Liver (tissue), 9 donors: ENCODE data around the gene ANKRD6. TPM values are rescaled to one million over a fixed set of nuclear protein-coding genes. Genes with fewer than 3 reads are reported as not detected.
A peak's percentile ranks its signal among the peaks of the same experiment; 100 is the strongest.

ENCODE experiments used
- DNase-seq: peaks from one replicate; pipeline ENCODE4 v3.0.0-alpha.2; 2017; ENCODE audit warnings: low spot score
- H3K27ac ChIP-seq, 2 donors: one replicate each; pipeline ENCODE4 v1.7.0; 2013; ENCODE audit warnings: inconsistent platforms in 2 of 2, low read length in 2 of 2, control low read depth in 1 of 2, low read depth in 1 of 2, mild to moderate bottlenecking in 1 of 2
- H3K27me3 ChIP-seq, 4 donors: one replicate each; pipeline versions ENCODE4 v1.6.1 to v1.7.0; 2013; ENCODE audit warnings: low read length in 3 of 4, inconsistent platforms in 1 of 4, mild to moderate bottlenecking in 1 of 4, moderate library complexity in 1 of 4; ENCODE audit not compliant: control insufficient read depth in 4 of 4, insufficient read depth in 4 of 4
- H3K36me3 ChIP-seq, 4 donors: one replicate each; pipeline versions ENCODE4 v1.6.1 to v1.7.0; 2013; ENCODE audit warnings: low read length in 3 of 4, mild to moderate bottlenecking in 3 of 4, low read depth in 1 of 4, moderate library complexity in 1 of 4; ENCODE audit not compliant: control insufficient read depth in 4 of 4, insufficient read depth in 3 of 4
- H3K4me1 ChIP-seq, 4 donors: one replicate each; pipeline versions ENCODE4 v1.6.1 to v1.7.0; 2013; ENCODE audit warnings: low read length in 3 of 4, mild to moderate bottlenecking in 3 of 4, moderate library complexity in 1 of 4; ENCODE audit not compliant: control insufficient read depth in 4 of 4, insufficient read depth in 4 of 4
- H3K4me3 ChIP-seq, 3 donors: one replicate each; pipeline versions ENCODE4 v1.6.1 to v1.7.0; 2013; ENCODE audit warnings: low read length in 3 of 3, control low read depth in 1 of 3, low read depth in 1 of 3, mild to moderate bottlenecking in 1 of 3
- H3K9ac ChIP-seq, 2 donors: one replicate each; pipeline ENCODE4 v1.7.0; 2013; ENCODE audit warnings: low read length in 2 of 2, mild to moderate bottlenecking in 2 of 2, moderate library complexity in 2 of 2, control low read depth in 1 of 2, low read depth in 1 of 2
- H3K9me3 ChIP-seq, 4 donors: one replicate each; pipeline versions ENCODE4 v1.6.1 to v1.7.0; 2013; ENCODE audit warnings: low read length in 3 of 4; ENCODE audit not compliant: control insufficient read depth in 4 of 4
- FOXA1 ChIP-seq: IDR thresholded peaks from 2 replicates; pipeline ENCODE4 v1.6.1; 2016; ENCODE audit warnings: antibody characterized with exemption
- FOXA2 ChIP-seq: IDR thresholded peaks from 2 replicates; pipeline ENCODE4 v1.6.1; 2016; ENCODE audit warnings: antibody characterized with exemption
- GABPA ChIP-seq, 2 donors: IDR thresholded peaks in 1 of 2; conservative IDR thresholded peaks in 1 of 2; 2 replicates each; pipeline ENCODE4 v1.6.1; 2016; ENCODE audit warnings: antibody characterized with exemption in 2 of 2, mild to moderate bottlenecking in 1 of 2, moderate library complexity in 1 of 2
- HNF4A ChIP-seq, 2 donors: conservative IDR thresholded peaks; 2 replicates each; pipeline ENCODE4 v1.6.1; 2016; ENCODE audit warnings: antibody characterized with exemption in 2 of 2, mild to moderate bottlenecking in 2 of 2
- HNF4G ChIP-seq: IDR thresholded peaks from 2 replicates; pipeline ENCODE4 v1.6.1; 2016; ENCODE audit warnings: antibody characterized with exemption
- JUND ChIP-seq, 2 donors: IDR thresholded peaks; 2 replicates each; pipeline ENCODE4 v1.6.1; 2016; ENCODE audit warnings: antibody characterized with exemption in 2 of 2
- YY1 ChIP-seq: IDR thresholded peaks from 2 replicates; pipeline ENCODE4 v1.6.1; 2016; ENCODE audit warnings: antibody characterized with exemption, mild to moderate bottlenecking
- WGBS: extraction: QIAGEN DNeasy Blood & Tissue Kit; methylation state at CpG from one replicate; pipeline ENCODE4 v1.1.7; 2013; 5-methylcytosine and 5-hydroxymethylcytosine counted together
- polyA plus RNA-seq, 2 donors: library from polyadenylated mRNA; stranded (reverse) in 1 of 2; unstranded in 1 of 2; fragments of 200-250 nt in 1 of 2; fragments of >200 nt in 1 of 2; fragmentation: Nextera tagmentation in 1 of 2; extraction: Ambion mirVana in 1 of 2; gene quantifications; one replicate each; pipeline versions ENCODE4 v1.2.1 to v1.2.3, GENCODE V29; 2013 to 2015
- total RNA-seq, 2 donors: library from RNA; depleted of rRNA; stranded (reverse); fragments of >200 nt; gene quantifications; one replicate each; pipeline ENCODE4 v1.2.3, GENCODE V29; 2014
- TF ChIP-seq, protein P1 (sequence below): fragments of 150-350 bp; IDR thresholded peaks from 2 replicates; pipeline ENCODE4 v1.5.1; 2017; ENCODE audit warnings: improper control_type of control experiment, low read depth, low read length; ENCODE audit not compliant: missing input control
- TF ChIP-seq, protein P2 (sequence below): IDR thresholded peaks from 2 replicates; pipeline ENCODE4 v1.6.1; 2016; ENCODE audit warnings: antibody characterized with exemption
- TF ChIP-seq, protein P3 (sequence below): IDR thresholded peaks from 2 replicates; pipeline ENCODE4 v1.6.1; 2016; ENCODE audit warnings: antibody characterized with exemption
- TF ChIP-seq, protein P4 (sequence below): IDR thresholded peaks from 2 replicates; pipeline ENCODE4 v1.6.1; 2016; ENCODE audit warnings: antibody characterized with exemption
- TF ChIP-seq, protein P5 (sequence below): IDR thresholded peaks from 2 replicates; pipeline ENCODE4 v1.6.1; 2016; ENCODE audit warnings: antibody characterized with exemption, mild to moderate bottlenecking
- donor health status: healthy.
- donor health status: healthy.
- donor health status: healthy.
- donor health status: healthy.
- donor health status: healthy.

Gene ANKRD6
- total and polyA plus RNA-seq, 4 donors: 2.9 to 9.2 (median 3.8) TPM

DNA sequence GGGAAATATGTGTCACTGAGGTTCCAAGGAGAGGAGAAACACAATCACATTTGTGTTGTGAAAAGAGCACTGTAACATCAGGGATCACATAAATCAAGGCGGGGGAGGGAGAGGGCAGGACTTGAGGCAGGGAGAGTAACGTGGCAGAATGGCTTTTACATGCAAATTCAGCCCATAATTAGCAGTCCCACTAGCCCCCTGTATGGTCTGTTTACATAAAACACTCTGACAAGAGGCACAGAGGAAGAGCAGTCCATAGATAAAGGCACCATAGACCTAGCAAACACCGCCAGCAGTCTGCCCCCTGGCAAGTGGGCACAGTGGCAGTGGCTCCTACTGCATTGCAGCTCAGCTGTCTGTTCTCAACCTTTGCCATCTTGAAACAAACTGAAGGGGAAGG lies 122.9 kb downstream of the ANKRD6 start:
- H3K9me3 ChIP-seq: peaks cover 0 to 5% (median 3%) of the 10 kb centered on the region in 4 donors
- no peaks in the 10 kb centered on the region for H3K27me3 ChIP-seq
- H3K27ac ChIP-seq: no peak overlapping the region
- no peak overlapping the region for H3K9ac ChIP-seq
- no peaks in the 10 kb centered on the region for H3K4me1 ChIP-seq
- no peaks in the 10 kb centered on the region for H3K36me3 ChIP-seq
- WGBS: 87% methylated on average over 3 of the region's 3 CpGs
- DNase-seq: no peak
- no peak for TF ChIP-seq FOXA1
- TF ChIP-seq, protein P1, sequence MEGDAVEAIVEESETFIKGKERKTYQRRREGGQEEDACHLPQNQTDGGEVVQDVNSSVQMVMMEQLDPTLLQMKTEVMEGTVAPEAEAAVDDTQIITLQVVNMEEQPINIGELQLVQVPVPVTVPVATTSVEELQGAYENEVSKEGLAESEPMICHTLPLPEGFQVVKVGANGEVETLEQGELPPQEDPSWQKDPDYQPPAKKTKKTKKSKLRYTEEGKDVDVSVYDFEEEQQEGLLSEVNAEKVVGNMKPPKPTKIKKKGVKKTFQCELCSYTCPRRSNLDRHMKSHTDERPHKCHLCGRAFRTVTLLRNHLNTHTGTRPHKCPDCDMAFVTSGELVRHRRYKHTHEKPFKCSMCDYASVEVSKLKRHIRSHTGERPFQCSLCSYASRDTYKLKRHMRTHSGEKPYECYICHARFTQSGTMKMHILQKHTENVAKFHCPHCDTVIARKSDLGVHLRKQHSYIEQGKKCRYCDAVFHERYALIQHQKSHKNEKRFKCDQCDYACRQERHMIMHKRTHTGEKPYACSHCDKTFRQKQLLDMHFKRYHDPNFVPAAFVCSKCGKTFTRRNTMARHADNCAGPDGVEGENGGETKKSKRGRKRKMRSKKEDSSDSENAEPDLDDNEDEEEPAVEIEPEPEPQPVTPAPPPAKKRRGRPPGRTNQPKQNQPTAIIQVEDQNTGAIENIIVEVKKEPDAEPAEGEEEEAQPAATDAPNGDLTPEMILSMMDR: no peak
- TF ChIP-seq YY1: no peak
- TF ChIP-seq FOXA2: no peak
- TF ChIP-seq HNF4G: no peak
- TF ChIP-seq, protein P2, sequence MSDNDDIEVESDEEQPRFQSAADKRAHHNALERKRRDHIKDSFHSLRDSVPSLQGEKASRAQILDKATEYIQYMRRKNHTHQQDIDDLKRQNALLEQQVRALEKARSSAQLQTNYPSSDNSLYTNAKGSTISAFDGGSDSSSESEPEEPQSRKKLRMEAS: no peak
- TF ChIP-seq, protein P3, sequence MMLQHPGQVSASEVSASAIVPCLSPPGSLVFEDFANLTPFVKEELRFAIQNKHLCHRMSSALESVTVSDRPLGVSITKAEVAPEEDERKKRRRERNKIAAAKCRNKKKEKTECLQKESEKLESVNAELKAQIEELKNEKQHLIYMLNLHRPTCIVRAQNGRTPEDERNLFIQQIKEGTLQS: no peak
- TF ChIP-seq, protein P4, sequence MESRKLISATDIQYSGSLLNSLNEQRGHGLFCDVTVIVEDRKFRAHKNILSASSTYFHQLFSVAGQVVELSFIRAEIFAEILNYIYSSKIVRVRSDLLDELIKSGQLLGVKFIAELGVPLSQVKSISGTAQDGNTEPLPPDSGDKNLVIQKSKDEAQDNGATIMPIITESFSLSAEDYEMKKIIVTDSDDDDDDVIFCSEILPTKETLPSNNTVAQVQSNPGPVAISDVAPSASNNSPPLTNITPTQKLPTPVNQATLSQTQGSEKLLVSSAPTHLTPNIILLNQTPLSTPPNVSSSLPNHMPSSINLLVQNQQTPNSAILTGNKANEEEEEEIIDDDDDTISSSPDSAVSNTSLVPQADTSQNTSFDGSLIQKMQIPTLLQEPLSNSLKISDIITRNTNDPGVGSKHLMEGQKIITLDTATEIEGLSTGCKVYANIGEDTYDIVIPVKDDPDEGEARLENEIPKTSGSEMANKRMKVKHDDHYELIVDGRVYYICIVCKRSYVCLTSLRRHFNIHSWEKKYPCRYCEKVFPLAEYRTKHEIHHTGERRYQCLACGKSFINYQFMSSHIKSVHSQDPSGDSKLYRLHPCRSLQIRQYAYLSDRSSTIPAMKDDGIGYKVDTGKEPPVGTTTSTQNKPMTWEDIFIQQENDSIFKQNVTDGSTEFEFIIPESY: no peak
- no peak overlapping the region for H3K4me3 ChIP-seq

DNA sequence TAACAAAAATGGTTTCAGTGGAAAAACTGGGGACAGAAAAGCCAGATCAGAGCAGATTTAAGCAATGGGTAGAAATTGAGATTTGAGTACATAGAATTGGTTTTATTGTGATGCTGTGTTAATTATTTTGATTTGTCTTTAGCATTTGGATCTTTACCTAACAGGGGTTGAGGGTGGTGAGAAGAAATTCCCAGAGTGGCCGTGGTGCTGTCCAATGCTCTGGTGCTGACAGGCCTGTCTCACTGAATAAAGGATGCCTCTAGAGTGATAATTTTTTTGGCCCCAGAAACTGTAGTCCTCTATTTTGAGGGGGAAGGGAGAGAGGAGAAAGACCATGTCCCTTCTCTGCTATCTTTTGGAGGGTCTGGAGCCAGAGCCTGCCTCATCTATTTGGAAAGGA lies 126.5 kb downstream of the ANKRD6 start:
- TF ChIP-seq GABPA (IDR thresholded peaks at IDR 0.05 in 1 of 2, conservative IDR thresholded peaks at IDR 0.05 in 1 of 2) (no peak), HNF4A (conservative IDR thresholded peaks at IDR 0.05) (no peak), FOXA2 (no peak), JUND (IDR thresholded peaks at IDR 0.05) (no peak)
- TF ChIP-seq, protein P2: no peak
- TF ChIP-seq, protein P5, sequence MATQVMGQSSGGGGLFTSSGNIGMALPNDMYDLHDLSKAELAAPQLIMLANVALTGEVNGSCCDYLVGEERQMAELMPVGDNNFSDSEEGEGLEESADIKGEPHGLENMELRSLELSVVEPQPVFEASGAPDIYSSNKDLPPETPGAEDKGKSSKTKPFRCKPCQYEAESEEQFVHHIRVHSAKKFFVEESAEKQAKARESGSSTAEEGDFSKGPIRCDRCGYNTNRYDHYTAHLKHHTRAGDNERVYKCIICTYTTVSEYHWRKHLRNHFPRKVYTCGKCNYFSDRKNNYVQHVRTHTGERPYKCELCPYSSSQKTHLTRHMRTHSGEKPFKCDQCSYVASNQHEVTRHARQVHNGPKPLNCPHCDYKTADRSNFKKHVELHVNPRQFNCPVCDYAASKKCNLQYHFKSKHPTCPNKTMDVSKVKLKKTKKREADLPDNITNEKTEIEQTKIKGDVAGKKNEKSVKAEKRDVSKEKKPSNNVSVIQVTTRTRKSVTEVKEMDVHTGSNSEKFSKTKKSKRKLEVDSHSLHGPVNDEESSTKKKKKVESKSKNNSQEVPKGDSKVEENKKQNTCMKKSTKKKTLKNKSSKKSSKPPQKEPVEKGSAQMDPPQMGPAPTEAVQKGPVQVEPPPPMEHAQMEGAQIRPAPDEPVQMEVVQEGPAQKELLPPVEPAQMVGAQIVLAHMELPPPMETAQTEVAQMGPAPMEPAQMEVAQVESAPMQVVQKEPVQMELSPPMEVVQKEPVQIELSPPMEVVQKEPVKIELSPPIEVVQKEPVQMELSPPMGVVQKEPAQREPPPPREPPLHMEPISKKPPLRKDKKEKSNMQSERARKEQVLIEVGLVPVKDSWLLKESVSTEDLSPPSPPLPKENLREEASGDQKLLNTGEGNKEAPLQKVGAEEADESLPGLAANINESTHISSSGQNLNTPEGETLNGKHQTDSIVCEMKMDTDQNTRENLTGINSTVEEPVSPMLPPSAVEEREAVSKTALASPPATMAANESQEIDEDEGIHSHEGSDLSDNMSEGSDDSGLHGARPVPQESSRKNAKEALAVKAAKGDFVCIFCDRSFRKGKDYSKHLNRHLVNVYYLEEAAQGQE: peak; percentile 98
- no peak overlapping the region for H3K27ac ChIP-seq
- H3K9ac ChIP-seq: no peak overlapping the region
- no peaks in the 10 kb centered on the region for H3K36me3 ChIP-seq
- H3K9me3 ChIP-seq: peaks cover 0 to 5% (median 3%) of the 10 kb centered on the region in 4 donors
- no peak for DNase-seq
- H3K4me1 ChIP-seq: peaks cover 2 to 5% (median 3%) of the 10 kb centered on the region in 4 donors
- WGBS: 95% methylated on average over 1 of the region's 1 CpG
- no peaks in the 10 kb centered on the region for H3K27me3 ChIP-seq
- H3K4me3 ChIP-seq: no peak overlapping the region
